ENCODE data around the gene CALHM1.
"Not testable (repeated sequence)": the region's sequence is repeated elsewhere in the genome, so short reads cannot be mapped to it uniquely, and the experiment has no call there.

The CALHM1 gene, protein sequence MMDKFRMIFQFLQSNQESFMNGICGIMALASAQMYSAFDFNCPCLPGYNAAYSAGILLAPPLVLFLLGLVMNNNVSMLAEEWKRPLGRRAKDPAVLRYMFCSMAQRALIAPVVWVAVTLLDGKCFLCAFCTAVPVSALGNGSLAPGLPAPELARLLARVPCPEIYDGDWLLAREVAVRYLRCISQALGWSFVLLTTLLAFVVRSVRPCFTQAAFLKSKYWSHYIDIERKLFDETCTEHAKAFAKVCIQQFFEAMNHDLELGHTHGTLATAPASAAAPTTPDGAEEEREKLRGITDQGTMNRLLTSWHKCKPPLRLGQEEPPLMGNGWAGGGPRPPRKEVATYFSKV

DNA sequence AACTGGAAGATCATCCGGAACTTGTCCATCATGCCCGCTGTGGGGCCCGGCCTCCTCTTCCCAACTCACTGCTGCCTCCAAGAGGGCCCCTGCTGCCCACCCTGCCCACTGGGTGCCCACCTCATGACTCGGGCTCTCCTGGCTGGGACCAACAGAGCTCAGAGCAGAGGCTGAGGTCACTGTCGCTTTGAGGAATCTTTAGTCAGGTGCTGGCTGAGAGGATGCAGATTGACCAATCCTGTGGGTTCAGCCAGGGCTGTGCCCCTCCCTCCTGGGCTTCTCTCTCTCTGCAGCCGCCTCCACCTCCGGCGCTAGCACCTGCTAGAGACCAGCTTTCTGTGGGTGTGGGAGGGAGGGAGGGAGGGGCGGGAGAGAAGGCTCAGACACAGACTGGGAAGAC, at the start of gene CALHM1:
Gene CALHM1 (minus strand): TSS at position 181 of the 400 bp plus-strand sequence. CDS start 149 bp downstream, at position 32.
- no peak for DNase-seq (ENCODE audit: low read depth in 2 of 2)

DNA sequence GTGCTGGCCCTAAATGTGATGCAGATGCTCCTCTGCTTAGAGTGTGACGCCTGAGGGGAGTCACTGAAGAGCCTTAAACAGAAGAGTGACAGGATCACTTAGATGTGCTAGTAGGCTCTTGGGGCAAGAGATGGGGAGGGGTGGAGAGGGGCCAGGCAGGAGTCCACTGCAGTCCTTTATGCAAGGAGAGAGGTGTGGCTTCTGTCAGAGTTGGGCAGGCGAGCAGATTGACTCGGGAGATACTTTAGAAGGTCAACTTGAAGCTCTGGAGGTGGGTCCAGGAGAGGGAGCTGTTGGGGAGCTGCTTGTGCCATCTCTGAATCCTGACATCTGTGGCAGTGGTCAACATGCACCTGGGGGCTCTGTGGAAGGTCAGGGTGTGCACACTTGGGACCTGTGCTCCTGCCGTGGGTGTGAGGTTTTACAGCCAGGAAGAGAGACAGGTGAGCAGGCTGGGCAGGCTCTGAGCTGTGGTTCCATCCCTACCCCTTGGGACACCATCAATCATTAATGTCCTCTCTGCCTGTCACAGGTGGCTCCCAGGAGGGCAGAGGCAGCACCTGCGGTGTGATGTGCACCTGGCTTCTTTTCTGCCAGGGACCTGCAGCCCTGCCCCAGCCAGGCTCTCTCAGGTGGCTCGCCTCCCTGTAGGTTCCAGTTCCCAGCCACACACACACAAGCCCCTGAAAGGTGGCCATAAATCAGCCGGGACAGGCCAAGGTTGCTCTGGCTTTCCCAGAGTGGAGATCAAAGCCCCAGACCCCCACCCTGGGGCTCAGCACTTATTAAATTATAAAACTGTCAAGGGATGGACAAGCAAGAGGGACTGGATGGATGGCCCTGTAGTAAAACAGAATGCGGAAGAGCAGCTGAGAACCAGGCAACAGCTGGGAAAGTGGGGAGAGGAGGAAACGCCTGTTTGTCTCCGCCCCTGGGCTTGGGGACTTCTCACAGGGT, 48.8 kb upstream of the CALHM1 start:
- no peak for DNase-seq (ENCODE audit: low read depth in 2 of 2)

DNA sequence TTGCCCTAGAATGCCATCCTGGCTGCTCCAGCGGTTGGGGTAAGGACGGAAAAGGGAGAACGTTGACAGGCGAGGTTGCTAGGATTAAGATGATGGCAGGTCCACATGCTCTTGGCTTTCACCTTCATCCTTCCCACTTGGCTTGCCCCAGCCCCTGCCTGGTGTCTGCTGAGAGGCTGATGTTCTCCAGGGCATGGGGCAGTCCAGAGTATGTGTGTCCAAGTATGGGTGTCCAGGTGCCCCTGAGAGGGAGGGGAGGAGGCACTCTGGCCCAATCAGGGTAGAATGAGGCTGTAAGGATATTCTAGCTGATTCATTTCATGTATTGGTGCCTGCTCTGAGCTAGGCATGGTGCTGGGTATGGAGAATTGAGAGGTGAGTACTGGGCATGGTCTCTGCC, 47.4 kb upstream of the CALHM1 start:
- DNase-seq (ENCODE audit: low read depth in 2 of 2): no peak

DNA sequence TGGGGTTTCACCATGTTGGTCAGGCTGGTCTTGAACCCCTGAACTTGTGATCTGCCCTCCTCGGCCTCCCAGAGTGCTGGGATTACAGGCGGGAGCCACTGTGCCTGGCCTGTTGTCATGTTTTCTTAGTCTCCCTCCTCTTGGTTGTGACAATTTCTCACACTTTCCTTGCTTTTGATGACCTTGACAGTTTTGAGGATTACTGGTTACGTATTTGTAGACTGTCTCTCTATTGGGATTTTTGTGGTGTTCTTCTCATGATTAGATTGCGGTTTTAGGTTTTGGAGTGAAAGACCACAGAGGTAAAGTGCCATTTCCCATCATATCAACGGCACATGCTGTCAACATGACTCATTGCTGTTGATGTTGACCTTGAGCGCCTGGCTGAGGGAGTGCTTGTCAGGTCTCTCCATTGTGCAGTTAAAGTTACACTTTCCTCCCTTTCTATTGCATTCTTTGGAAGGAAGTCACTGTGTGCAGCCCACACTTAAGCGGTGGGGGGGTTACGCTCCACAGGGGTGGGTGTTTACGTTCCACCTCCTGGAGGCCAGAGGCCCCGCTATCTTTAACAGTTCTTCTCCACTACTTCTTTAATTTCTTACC, 45.6 kb upstream of the CALHM1 start:
- DNase-seq (ENCODE audit: low read depth in 2 of 2): peak; percentile 43 to 45

DNA sequence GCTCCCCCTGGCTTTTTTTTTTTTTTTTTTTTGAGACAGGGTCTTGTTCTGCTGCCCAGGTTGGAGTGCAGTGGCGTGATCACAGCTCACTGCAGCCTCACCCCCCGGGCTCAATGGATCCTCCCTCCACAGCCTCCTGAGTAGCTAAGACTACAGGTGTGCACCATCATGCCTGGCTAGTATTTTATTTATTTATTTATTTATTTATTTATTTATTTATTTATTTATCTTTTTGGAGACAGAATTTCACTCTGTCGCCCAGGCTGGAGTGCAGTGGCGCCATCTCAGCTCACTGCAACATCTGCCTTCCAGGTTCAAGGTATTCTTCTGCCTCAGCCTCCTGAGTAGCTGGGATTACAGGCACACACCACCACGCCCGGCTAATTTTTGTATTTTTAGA, 45.1 kb upstream of the CALHM1 start:
- DNase-seq (ENCODE audit: low read depth in 2 of 2): not testable (repeated sequence)

DNA sequence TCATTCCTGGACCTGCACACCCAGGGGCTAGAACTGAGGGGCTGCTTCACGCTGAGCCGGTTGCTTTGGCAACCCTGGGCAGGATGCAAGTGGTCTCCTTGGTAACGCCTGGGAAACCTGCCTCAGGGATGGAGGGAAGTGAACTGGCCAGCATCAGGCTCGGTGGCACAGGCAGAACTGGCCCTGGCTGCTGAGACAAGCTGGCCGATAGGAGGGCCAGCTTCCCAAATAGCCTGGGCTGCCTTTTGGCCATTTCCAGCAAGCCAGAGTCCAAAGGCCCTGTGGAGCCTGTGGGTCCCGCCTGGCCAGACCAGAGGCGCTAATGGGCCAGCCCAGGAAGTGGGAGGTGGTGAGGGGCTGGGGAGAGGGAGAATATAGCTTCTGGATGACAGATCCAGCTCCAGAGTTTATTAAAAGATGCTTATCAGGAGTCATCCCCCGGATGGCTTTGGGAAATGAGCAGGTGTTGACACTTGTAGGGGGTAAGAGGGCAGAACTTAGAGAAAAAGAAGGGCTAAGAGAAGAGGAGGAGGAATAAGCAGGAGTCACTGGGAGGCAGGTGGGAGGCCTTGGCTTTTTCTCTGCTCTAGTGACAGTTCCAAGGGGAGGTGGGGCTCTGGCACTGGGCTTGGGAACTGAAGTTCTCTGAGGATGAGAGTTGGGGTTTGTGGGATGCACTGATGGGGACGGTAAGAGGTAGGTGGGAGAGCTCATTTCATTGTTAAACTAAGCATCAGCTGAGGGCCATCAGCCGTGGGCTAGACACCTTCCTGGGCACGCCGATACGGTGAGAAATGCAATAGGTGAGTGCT, 44.4 kb upstream of the CALHM1 start:
- DNase-seq (ENCODE audit: low read depth in 2 of 2): no peak

DNA sequence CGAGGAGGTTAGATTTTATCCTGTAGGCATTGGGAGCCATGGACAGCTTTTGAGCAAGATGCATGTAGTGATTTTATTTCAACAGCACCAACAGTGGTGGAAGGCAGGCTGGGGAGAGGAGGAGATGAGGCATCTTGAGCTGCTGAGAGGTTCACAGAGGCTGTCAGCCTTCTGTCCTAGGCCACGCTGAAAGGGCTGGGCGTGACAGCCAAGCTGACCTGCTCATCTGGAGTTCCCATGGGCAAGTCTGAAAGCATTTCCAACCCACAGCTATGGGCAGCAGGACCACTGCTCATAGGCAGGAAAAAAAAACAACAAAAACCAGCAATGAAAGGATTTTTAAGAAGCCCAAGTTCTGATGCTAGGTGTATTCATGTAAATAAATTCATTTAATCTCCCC, 42.5 kb upstream of the CALHM1 start:
- no peak for DNase-seq (ENCODE audit: low read depth in 2 of 2)

DNA sequence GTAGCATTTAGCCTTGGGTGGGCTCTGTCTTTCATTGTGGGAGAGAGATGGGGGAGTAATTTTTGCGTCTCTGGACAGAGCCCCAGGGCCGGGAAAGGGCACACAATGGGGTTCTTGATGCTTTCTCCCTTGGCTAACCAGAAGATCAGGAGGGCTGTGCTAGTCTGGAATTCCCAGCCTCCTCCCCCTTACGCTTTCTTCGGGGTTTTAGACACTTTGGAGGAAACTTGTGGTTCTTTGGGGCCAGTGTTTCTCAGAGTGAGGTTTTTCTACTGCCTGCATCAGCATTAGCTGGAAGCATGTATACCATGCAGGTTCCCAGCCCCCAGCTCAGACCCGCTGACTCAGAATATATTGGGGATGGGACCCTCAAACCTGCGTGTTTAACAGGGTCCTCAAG, 41.8 kb upstream of the CALHM1 start:
- no peak for DNase-seq (ENCODE audit: low read depth in 2 of 2)

DNA sequence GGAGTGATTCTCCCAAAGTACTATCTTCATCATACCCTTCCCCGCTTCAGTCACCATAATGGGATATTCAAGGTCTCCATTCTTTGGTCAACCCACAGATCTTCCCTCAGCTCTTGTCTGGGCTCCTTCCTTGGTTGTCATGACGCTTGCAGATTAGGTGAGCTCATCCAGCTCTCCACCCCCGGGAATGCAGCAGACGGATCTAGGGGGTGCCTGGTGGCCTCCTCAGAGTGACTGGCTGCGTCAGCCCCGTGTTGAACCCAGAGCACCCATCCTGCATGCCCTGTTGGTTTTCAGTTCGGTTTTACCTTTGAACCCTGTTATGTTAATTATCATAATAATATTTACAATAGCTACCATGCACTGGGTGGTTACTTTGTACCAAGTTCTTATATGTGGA, 41.2 kb upstream of the CALHM1 start:
- no peak for DNase-seq (ENCODE audit: low read depth in 2 of 2)

DNA sequence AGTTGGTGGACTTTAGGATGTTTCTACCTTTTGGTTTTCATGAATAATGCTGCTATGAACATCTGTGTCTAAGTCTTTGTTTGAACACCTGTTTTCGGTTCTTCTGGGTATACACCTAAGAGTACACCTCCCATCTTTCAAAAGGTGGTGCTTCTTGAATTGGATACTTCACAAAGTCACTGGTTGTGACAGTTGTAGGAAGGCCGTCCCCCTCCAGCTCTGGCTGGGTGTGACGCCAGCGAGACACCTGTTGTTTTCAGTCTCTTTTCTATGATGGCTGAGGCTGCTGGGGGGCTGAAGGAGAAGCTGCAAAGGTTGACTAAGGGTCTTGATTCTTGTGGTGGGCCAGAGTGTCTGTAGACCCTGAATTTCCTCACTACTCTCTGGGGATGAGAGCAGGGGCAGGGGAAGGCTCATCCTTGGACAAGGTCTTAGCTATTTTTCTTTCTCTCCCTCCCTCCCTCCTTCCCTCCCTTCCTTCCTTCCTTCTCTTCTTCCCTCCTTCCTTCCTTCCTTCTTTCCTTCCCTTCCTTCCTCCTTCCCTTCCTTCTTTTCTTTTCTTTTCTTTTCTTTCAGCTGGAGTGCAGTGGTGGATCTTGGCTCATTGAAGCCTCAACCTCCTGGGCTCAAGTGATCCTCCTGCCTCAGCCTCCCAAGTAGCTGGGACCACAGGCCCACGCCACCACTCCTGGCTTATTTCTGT, 40.4 kb upstream of the CALHM1 start:
- DNase-seq (ENCODE audit: low read depth in 2 of 2): no peak

DNA sequence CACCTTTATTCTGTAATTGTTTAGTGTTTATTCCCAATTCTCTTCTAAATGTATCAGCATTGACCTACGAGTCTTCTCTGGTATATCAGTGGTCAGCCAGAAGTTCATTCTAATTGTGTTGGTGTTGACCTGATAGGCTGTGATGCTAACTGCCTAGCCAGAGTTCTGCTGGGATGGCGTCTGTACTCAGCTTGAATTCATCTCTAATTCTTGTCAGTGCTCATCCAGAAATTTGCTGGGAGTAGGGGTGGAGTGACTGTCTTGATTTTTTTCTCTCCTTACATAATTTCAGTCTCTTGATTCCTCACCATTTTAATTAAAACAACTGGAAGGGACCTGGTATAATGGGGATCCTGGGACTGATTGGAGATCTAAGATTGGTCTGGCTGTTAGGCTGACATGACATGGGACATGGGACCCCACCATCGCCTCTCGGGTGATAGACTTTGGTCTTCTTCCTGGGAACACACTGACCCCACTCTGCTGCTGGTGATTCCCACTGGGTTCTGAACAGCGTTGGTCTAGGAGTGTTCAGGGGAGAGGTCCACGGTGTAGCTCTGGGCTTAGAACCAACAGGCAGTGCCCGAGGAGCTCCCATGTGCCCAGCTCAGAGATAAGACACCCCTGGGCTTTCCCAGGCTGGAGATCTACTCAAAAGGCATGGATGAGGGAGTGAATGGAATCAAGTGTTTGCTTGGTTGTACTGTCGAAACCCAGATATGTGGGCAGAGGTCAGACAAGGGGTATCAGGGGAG, 38.6 kb upstream of the CALHM1 start:
- DNase-seq (ENCODE audit: low read depth in 2 of 2): no peak

DNA sequence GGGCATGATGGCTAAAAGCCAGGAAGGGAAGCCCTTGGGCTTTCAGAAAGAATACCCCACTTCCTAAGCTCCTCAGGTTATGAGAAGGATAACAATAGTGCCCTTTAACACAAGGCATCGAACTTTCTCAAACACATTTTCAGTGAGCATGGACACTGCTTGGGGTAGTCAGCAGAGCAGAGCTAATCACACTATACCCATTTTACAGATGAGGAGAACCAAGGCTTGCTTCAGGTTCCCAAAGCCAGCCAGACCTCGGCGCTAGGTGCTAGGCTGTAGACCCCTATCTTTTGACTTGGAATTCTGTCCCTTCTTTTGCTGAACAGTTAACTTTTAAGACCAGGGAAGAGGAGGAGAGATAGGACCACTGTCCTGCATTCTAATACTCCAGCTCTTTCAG, 36.6 kb upstream of the CALHM1 start:
- no peak for DNase-seq (ENCODE audit: low read depth in 2 of 2)

DNA sequence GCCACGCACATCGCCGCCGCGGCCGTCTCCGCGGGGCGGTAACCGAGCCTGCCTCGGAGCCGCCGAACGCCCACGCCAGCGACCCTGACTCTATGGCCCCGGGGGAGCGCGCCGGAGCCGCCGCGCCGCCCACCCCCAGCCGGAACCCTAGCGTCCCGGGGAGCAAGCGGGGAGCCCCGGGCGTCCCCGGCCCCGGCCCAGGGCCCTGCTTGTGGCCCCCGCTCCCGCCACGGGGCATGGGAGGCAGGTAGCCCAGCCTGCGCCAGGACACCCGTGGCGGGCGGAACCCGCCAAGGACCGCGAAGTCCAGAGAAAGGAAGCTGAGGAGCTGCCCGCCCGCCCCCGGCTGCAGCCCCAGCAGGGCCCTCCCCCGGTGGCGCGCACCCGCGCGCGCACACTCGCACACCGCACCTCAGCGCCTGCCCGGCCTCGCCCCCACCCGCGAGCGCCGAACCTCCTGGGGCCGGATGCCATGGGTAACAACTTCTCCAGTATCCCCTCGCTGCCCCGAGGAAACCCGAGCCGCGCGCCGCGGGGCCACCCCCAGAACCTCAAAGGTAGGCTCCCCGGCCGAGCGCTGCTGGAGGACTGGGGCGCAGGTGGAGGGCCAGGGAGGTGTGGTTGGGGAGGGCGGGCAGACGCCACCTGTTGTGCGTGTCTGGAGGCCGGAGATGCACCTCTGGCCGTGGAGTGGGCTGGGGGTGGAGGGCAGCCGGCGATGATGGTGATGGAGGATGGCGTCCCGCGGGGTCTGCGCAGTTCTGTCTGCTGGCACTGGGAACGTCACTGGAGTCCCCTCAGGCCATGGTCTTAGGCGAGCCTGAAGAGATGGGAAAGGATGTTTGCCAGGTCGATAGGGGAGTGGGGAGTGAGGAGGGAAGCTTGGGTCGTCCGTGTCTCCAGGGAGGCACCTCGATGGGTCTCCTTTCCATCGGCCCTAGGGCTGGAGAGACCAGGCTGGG, 35.5 kb upstream of the CALHM1 start:
- DNase-seq (ENCODE audit: low read depth in 2 of 2): no peak

DNA sequence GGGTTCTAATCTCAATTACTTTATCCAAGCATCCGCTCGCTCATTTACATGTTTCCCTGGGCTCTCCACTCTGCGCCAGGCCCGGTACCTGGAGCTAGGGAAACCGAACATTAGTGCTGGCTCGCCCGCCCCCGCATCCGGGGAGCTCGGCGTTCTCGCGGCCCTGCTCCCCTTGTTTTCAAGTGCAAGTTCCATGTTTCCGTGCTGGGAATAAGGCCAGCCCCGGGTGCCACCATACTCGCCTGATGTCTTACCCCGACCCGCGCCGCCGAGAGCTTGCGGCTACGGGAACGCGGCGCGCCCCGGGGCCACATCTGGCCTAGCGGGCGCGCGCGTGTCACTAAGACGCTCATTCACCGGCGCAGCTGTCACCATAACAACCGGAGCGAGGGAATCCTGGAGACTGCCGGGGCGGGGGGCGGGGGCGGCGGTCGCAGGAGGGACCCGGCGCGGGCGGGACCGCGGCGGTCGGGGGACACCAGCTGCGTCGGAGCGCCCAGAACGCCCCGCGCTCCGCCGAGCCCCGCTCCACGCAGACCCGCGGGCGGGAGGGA, 34.7 kb upstream of the CALHM1 start, which contains the start of gene NEURL1:
Gene NEURL1 (plus strand): TSS at position 344 of the 554 bp plus-strand sequence. CDS start 683 bp downstream, outside the sequence.
- DNase-seq (ENCODE audit: low read depth in 2 of 2): no peak

DNA sequence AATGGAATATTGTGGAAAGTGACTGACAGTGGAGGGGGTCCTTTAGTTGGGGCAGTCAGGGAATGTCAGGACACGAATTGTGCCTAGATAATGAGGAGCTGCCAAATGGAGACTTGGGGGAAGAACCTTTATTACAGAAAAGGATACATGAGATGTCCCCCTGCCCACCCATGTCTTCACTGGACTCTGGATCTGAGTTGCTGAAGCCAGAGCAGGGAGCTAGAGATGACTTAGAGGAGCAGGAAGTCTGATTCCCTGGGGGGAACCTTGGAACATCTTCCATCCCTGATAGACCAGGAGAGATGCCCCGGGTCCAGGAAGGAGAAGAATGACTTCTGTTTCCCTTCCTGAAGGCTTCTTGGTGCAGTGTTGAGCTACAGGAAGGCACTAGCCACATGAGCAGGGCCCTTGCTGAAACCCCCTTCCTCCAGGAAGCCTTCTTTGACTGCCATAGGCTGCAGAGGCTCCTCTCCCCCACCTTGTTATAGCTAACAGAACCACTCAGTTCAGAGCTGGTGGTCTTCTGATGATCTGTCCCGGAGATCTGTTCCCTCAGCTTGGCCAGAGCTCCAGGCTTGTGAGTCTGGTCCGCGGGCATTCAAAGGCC, 34.1 kb upstream of the CALHM1 start:
- DNase-seq (ENCODE audit: low read depth in 2 of 2): no peak

DNA sequence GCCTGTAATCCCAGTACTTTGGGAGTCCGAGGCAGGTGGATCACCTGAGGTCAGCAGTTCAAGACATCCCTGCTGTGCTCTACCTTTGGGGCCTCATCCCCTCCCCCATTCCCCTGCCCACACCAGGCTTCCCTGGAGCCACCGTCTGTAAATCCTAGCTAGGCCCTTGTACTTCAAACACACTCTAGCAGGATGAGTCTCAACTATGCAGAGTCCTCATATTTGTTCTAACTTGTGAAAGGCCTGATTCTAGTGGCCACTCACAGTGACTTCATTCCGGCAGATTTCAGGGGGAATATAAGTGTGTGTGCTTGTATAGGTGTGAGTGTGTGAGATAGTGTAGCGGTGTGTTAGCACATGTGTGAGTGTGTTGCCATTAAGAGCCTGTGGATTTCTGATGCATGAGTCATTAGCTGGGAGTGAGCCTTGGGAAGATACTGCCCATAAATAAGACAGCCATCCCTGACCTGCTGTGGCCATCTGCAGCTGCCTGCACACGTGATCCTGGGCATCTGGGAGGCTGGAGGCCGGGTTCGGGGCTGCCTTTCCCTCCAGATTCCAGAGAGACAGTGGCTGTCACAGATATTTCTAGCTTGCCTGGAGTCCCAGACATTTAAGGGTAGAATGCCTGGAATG, 33.1 kb upstream of the CALHM1 start:
- no peak for DNase-seq (ENCODE audit: low read depth in 2 of 2)

DNA sequence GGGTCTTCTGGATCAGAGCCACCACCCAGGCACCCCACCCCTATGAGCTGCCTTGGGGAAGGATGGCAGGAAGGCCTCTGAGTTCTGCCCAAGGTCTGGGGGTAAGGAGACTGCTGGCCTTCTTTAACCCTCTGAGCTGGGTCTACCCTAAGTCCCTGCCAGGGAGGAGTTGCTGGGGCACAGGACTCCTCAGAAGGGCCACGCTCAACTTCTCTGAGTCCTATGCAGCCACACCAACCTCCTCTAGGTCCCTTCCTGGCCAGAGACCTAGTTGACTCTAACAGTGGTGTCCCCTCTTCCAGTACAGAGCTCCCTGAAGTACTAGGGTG, 32.2 kb upstream of the CALHM1 start:
- no peak for DNase-seq (ENCODE audit: low read depth in 2 of 2)

DNA sequence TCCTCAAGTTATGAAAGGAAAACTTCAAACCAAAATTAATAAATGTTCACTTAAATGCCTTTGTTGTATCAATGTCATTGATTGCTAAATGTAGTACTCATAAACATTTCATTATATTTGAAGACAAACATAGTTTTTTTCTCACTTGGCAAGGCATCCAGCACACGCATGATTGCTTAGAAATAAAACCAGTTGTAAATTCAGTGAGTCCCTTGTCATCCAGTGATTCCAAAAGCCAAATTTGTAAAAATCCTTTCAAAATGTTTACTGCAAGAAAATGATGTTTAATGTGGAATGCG, 28.7 kb upstream of the CALHM1 start:
- DNase-seq (ENCODE audit: low read depth in 2 of 2): no peak
